Urinary bladder (tissue), 4 donors: ENCODE data around the gene RNF43. TPM values are rescaled to one million over a fixed set of nuclear protein-coding genes. Genes with fewer than 3 reads are reported as not detected.
"Not testable (repeated sequence)": the region's sequence is repeated elsewhere in the genome, so short reads cannot be mapped to it uniquely, and the experiment has no call there.

Experiments
- DNase-seq: peaks from one replicate; pipeline ENCODE4 v3.0.0-alpha.2; 2015; ENCODE audit errors: extremely low spot score
- H3K27ac ChIP-seq: one replicate; pipeline ENCODE4 v1.5.1; 2013; ENCODE audit warnings: low read depth, mild to moderate bottlenecking, moderate library complexity
- H3K36me3 ChIP-seq: one replicate; pipeline ENCODE4 v1.6.1; 2013; ENCODE audit warnings: mild to moderate bottlenecking, moderate library complexity; ENCODE audit not compliant: insufficient read depth
- H3K4me1 ChIP-seq: one replicate; pipeline ENCODE4 v1.6.1; 2013; ENCODE audit warnings: mild to moderate bottlenecking, moderate library complexity; ENCODE audit not compliant: insufficient read depth
- H3K4me3 ChIP-seq: one replicate; pipeline ENCODE4 v1.5.1; 2013; ENCODE audit warnings: low read depth, low read length
- WGBS: extraction: QIAGEN DNeasy Blood & Tissue Kit; methylation state at CpG from one replicate; pipeline ENCODE4 v1.1.7; 2013; 5-methylcytosine and 5-hydroxymethylcytosine counted together
- polyA plus RNA-seq: library from polyadenylated mRNA; stranded (reverse); fragments of 200-250 nt; gene quantifications from one replicate; pipeline ENCODE4 v1.2.3, GENCODE V29; 2013
- total RNA-seq: library from RNA; depleted of rRNA; stranded (reverse); fragments of >200 nt; gene quantifications from one replicate; pipeline ENCODE4 v1.2.3, GENCODE V29; 2014
- donor health status: healthy with polysubstance abuse.
- donor health status: healthy.

RNF43 gene
- total and polyA plus RNA-seq, 2 donors, result 1.2 to 2.2 TPM

- no peak for DNase-seq
- Histone ChIP-seq H3K4me3 (no peak overlapping the region), H3K36me3 (no peaks in the 10 kb centered on the region), H3K27ac (no peak overlapping the region), H3K4me1 (no peaks in the 10 kb centered on the region)
- WGBS, result 17% methylated on average over 3 of the region's 3 CpGs
These were observed 18.6 kb downstream of the RNF43 start for GRCh38 chr17:58398574-58399266.

- not testable (repeated sequence) for H3K27ac ChIP-seq, H3K4me1 ChIP-seq, H3K36me3 ChIP-seq, DNase-seq, H3K4me3 ChIP-seq
- 89% methylated on average over 5 of the region's 5 CpGs for WGBS
These were observed 19.9 kb downstream of the RNF43 start for GRCh38 chr17:58397421-58397820.

- no peak overlapping the region for H3K4me3 ChIP-seq
- 48% methylated on average over 4 of the region's 4 CpGs for WGBS
- no peak for DNase-seq
These were observed 21.2 kb downstream of the RNF43 start for GRCh38 chr17:58396173-58396572.

GRCh38 chr17:58394534-58395223 is 22.7 kb downstream of the RNF43 start:
- WGBS, result 87% methylated on average over 3 of the region's 3 CpGs
- no peaks in the 10 kb centered on the region for H3K4me1 ChIP-seq
- H3K27ac ChIP-seq, result no peak overlapping the region
- no peak for DNase-seq
- no peak overlapping the region for H3K4me3 ChIP-seq
- no peaks in the 10 kb centered on the region for H3K36me3 ChIP-seq

More at GRCh38 chr17:58396173-58396572, 21.2 kb downstream of the RNF43 start:
- H3K27ac ChIP-seq, result no peak overlapping the region
- no peaks in the 10 kb centered on the region for H3K36me3 ChIP-seq
- no peaks in the 10 kb centered on the region for H3K4me1 ChIP-seq

- DNase-seq, result peak; percentile 78
- 24% methylated on average over 10 of the region's 10 CpGs for WGBS
- Histone ChIP-seq H3K36me3 (no peaks in the 10 kb centered on the region), H3K4me3 (no peak overlapping the region), H3K27ac (no peak overlapping the region), H3K4me1 (no peaks in the 10 kb centered on the region)
These were observed 25.9 kb downstream of the RNF43 start for GRCh38 chr17:58391302-58391984.

GRCh38 chr17:58390884-58391283 is 26.4 kb downstream of the RNF43 start:
- Histone ChIP-seq H3K4me3 (no peak overlapping the region), H3K4me1 (no peaks in the 10 kb centered on the region), H3K36me3 (no peaks in the 10 kb centered on the region), H3K27ac (no peak overlapping the region)
- WGBS, result 74% methylated on average over 2 of the region's 2 CpGs
- DNase-seq, result no peak

GRCh38 chr17:58388302-58389190 is 28.8 kb downstream of the RNF43 start:
- Histone ChIP-seq H3K4me1 (no peaks in the 10 kb centered on the region), H3K36me3 (no peaks in the 10 kb centered on the region), H3K4me3 (no peak overlapping the region), H3K27ac (no peak overlapping the region)
- no peak for DNase-seq
- 57% methylated on average over 3 of the region's 3 CpGs for WGBS

GRCh38 chr17:58387834-58388233 is 29.5 kb downstream of the RNF43 start:
- Histone ChIP-seq H3K36me3 (no peaks in the 10 kb centered on the region), H3K4me1 (no peaks in the 10 kb centered on the region), H3K27ac (no peak overlapping the region), H3K4me3 (no peak overlapping the region)
- 78% methylated on average over 1 of the region's 1 CpG for WGBS
- DNase-seq, result no peak

GRCh38 chr17:58386708-58387107 is 30.6 kb downstream of the RNF43 start:
- Histone ChIP-seq H3K36me3 (no peaks in the 10 kb centered on the region), H3K27ac (no peak overlapping the region), H3K4me3 (no peak overlapping the region), H3K4me1 (no peaks in the 10 kb centered on the region)
- 84% methylated on average over 3 of the region's 3 CpGs for WGBS
- no peak for DNase-seq

- no peak for DNase-seq
- Histone ChIP-seq H3K4me1 (no peaks in the 10 kb centered on the region), H3K36me3 (no peaks in the 10 kb centered on the region), H3K27ac (no peak overlapping the region), H3K4me3 (no peak overlapping the region)
- WGBS, result 60% methylated on average over 4 of the region's 4 CpGs
These were observed 31.9 kb downstream of the RNF43 start for GRCh38 chr17:58385359-58385899.

GRCh38 chr17:58384897-58385296 is 32.4 kb downstream of the RNF43 start:
- DNase-seq, result no peak
- Histone ChIP-seq H3K27ac (no peak overlapping the region), H3K4me1 (no peaks in the 10 kb centered on the region), H3K36me3 (no peaks in the 10 kb centered on the region), H3K4me3 (no peak overlapping the region)
- 78% methylated on average over 3 of the region's 3 CpGs for WGBS

GRCh38 chr17:58383892-58384462 is 33.4 kb downstream of the RNF43 start:
- no peak for DNase-seq
- no peaks in the 10 kb centered on the region for H3K36me3 ChIP-seq
- no peak overlapping the region for H3K4me3 ChIP-seq
- 79% methylated on average over 4 of the region's 4 CpGs for WGBS
- H3K4me1 ChIP-seq, result no peaks in the 10 kb centered on the region
- no peak overlapping the region for H3K27ac ChIP-seq

- H3K36me3 ChIP-seq, result no peaks in the 10 kb centered on the region
- H3K4me1 ChIP-seq, result no peaks in the 10 kb centered on the region
- no peak overlapping the region for H3K27ac ChIP-seq
- DNase-seq, result no peak
- 77% methylated on average over 1 of the region's 1 CpG for WGBS
- no peak overlapping the region for H3K4me3 ChIP-seq
These were observed 34.5 kb downstream of the RNF43 start for GRCh38 chr17:58382872-58383242.
